Measurements from ENCODE around the gene PAOX. TPM values are rescaled to one million over a fixed set of nuclear protein-coding genes. Genes with fewer than 3 reads are reported as not detected.

PAOX gene
- total RNA-seq, 4 donors from 2014 or later, result 2.4 to 18.6 (median 8.1) TPM

- TF ChIP-seq, protein P1, sequence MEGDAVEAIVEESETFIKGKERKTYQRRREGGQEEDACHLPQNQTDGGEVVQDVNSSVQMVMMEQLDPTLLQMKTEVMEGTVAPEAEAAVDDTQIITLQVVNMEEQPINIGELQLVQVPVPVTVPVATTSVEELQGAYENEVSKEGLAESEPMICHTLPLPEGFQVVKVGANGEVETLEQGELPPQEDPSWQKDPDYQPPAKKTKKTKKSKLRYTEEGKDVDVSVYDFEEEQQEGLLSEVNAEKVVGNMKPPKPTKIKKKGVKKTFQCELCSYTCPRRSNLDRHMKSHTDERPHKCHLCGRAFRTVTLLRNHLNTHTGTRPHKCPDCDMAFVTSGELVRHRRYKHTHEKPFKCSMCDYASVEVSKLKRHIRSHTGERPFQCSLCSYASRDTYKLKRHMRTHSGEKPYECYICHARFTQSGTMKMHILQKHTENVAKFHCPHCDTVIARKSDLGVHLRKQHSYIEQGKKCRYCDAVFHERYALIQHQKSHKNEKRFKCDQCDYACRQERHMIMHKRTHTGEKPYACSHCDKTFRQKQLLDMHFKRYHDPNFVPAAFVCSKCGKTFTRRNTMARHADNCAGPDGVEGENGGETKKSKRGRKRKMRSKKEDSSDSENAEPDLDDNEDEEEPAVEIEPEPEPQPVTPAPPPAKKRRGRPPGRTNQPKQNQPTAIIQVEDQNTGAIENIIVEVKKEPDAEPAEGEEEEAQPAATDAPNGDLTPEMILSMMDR (IDR thresholded peaks at IDR 0.05; ENCODE audit: low read depth), result no peak
Measured at GRCh38 chr10:133411523-133412380, 32.7 kb downstream of the PAOX start.

GRCh38 chr10:133412381-133412711 lies 33.3 kb downstream of the PAOX start:
- TF ChIP-seq, protein P1 (IDR thresholded peaks at IDR 0.05; ENCODE audit: low read depth), result no peak

DNA sequence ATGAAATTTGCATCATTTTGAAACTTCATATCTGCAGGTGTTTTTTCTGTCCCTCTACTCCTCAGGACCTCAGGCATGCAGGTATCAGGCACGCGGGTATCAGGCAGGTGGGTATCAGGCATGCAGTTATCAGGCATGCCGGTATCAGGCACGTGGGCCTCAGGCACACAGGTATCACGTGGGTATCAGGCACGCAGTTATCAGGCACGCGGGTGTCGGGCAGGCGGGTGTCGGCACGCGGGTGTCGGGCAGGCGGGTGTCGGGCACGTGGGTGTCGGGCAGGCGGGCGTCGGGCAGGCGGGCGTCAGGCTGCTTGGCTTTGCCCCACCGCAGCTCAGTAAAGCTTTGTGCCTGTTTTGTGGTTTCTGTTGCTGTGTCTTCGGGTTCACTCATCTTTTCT lies 36.7 kb downstream of the PAOX start:
- TF ChIP-seq, protein P1 (IDR thresholded peaks at IDR 0.05; ENCODE audit: low read depth), result no peak

DNA sequence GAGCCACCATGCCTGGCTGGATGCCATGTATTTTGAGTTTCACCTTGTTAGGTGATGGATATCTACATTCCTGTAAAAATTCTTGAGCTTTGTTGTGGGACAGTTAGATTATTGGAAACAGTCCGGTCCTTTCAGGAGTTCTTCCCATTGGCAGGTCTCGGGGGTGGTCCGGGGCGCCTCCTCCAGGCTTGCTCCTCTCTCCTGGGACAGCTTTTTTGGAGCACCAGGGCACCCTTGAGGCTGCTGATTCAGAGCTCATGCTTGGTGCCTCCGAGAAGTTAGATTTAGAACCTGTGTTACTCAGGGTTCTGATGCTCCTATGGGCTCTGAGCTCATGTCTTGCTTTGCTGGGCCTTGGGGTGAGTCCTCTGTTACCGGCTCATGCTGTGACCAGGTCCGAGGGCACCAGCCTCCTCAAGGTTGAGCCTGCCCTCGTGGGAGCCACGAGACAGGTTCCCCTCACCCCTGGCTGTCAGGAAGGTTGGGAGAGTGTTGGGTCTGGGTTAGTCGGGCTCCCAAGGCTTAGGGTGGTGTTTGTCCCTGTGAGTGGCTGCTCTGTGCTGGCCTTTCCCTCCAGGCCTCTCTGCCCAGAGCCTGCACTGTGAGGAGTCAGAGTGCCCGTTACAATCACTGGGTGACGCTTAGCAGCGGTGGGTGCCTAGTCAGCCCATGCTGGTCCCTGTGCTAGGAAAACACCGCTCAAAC lies 39.4 kb downstream of the PAOX start:
- TF ChIP-seq, protein P1 (IDR thresholded peaks at IDR 0.05; ENCODE audit: low read depth), result no peak

DNA sequence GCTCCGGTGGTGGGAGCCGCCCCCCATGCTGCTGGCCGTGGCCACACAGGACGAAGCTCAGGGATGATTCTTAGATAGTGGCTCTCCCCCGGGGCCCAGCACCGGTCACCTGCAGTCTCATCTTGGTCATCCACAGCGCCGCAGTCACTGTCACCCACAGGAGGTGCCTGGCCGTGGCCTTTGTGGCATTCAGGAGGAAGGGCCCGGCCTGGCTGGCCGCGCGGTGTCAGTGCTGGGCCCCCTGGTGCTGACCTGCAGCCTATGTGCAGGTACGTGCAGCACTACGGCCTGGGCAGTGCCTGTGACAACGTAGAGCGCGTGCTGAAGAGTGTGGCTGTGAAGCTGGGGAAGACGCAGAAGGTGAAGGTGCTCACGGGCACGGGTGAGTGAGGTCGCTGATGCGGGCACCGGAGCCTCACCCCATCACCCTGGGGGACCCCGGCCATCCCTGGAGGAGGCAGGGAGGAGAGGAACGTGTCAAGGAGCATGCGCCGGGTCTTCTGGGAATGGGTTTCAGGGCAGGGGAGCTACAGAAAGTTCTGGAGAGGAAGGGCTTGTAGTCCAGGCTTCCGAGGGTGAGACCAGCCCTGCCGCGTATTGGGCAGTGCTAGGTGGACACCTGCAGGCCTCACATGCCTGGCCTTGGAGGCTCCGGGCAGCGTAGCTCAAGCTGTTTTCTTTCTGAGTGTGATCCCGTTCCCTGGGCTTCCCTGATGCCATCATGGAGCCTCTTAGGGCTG lies 40.3 kb downstream of the PAOX start:
- TF ChIP-seq, protein P1 (IDR thresholded peaks at IDR 0.05; ENCODE audit: low read depth), result no peak

- TF ChIP-seq, protein P1 (IDR thresholded peaks at IDR 0.05; ENCODE audit: low read depth), result no peak
Measured at GRCh38 chr10:133420028-133420427, 41.0 kb downstream of the PAOX start.

DNA sequence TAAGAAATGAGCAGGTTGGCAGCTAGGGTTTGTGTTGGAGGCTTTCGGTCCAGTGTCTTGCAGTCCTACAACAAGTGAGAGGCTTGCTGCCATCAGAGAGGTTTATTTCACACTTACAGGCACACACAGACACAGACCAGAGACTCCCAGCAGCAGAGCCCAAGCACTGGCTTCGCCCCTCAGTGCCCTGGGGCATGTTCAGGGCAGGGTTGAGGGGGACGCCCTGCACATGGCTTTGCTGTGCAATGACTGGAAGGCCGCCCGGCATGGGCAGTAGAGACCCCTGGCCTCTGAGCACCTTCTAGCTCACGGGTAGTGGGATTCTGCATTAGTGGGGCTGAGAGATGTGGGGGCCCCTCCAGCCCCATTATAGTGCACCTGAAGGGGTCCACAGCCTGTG lies 41.5 kb downstream of the PAOX start:
- TF ChIP-seq, protein P1 (IDR thresholded peaks at IDR 0.05; ENCODE audit: low read depth), result no peak

All from subcutaneous adipose tissue (tissue), 4 donors.